Progenitor cell of endocrine pancreas (in vitro differentiated cells): Measurements from ENCODE around the gene DPH2. TPM values are rescaled to one million over a fixed set of nuclear protein-coding genes. Genes with fewer than 3 reads are reported as not detected.

Experiments
- DNase-seq: peaks from one replicate; pipeline ENCODE4 v3.0.0; 2021; ENCODE audit warnings: low spot score; ENCODE audit not compliant: unreplicated experiment
- H3K27ac Mint-ChIP-seq: 2 replicates; pipeline ENCODE4 v1.8.0; 2021; ENCODE audit warnings: mild to moderate bottlenecking, moderate library complexity, mixed read lengths
- H3K27me3 Mint-ChIP-seq: 2 replicates; pipeline ENCODE4 v1.8.0; 2021; ENCODE audit warnings: mixed read lengths
- H3K36me3 Mint-ChIP-seq: 2 replicates; pipeline ENCODE4 v1.8.0; 2022; ENCODE audit warnings: mixed read lengths; ENCODE audit not compliant: insufficient read depth
- H3K4me1 Mint-ChIP-seq: 2 replicates; pipeline ENCODE4 v1.8.0; 2021; ENCODE audit warnings: low read depth, mixed read lengths
- H3K4me3 Mint-ChIP-seq: 2 replicates; pipeline ENCODE4 v1.8.0; 2021; ENCODE audit warnings: low read depth, mild to moderate bottlenecking, moderate library complexity, mixed read lengths
- H3K9me3 Mint-ChIP-seq: 2 replicates; pipeline ENCODE4 v1.8.0; 2021; ENCODE audit warnings: low read depth, mixed read lengths
- total RNA-seq: library from RNA; stranded (reverse); gene quantifications from 2 replicates; pipeline ENCODE4 v1.2.1, GENCODE V29; 2021
- TF ChIP-seq, protein P1 (sequence below): fragments of 200-600 bp; sonication (generic); IDR thresholded peaks from one replicate; pipeline ENCODE4 v1.5.0; 2021; ENCODE audit warnings: antibody characterized with exemption, mild to moderate bottlenecking; ENCODE audit not compliant: unreplicated experiment

Gene DPH2
- total RNA-seq, 1 donor from 2014 or later = 25.4 TPM

DNA sequence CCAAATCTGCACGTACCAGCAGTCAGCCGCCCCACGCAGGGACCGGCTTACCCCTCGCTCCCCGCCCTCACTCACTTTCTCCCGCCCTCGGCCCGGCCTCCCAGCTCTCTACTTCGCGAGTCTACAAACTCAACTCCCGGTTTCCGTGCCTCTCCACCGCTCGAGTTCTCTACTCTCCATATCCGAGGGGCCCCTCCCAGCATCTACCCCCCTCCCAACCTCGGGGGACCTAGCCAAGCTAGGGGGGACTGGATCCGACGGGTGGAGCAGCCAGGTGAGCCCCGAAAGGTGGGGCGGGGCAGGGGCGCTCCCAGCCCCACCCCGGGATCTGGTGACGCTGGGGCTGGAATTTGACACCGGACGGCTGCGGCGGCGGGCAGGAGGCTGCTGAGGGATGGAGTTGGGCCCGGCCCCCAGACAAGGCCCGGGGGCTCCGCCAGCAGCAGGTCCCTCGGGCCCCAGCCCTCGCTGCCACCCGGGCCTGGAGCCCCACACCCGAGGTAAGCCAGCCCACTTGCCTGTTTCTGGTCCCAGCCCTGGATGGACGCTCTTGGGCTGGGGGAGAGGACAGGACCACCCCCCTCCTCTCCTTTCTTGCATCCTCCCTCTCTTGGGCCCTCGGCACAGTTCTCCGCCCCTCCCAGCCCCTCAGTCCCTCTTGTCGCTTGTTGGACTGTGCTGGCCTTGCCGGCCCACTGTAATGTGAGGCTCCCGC, 36.3 kb upstream of the DPH2 start, which contains the start of gene ARTN:
TSS of gene ARTN (plus strand) at position 416 of the 715 bp plus-strand sequence. CDS start 1,856 bp downstream, outside the sequence.
- Mint-ChIP-seq H3K27me3 (peaks cover 32% of the 10 kb centered on the region), H3K27ac (no peak within 1 kb of the TSS), H3K4me3 (peak within 1 kb of the TSS; percentile 70), H3K36me3 (no peaks in the 10 kb centered on the region), H3K9me3 (no peaks in the 10 kb centered on the region), H3K4me1 (peaks cover 6% of the 10 kb centered on the region)
- TF ChIP-seq, protein P1, sequence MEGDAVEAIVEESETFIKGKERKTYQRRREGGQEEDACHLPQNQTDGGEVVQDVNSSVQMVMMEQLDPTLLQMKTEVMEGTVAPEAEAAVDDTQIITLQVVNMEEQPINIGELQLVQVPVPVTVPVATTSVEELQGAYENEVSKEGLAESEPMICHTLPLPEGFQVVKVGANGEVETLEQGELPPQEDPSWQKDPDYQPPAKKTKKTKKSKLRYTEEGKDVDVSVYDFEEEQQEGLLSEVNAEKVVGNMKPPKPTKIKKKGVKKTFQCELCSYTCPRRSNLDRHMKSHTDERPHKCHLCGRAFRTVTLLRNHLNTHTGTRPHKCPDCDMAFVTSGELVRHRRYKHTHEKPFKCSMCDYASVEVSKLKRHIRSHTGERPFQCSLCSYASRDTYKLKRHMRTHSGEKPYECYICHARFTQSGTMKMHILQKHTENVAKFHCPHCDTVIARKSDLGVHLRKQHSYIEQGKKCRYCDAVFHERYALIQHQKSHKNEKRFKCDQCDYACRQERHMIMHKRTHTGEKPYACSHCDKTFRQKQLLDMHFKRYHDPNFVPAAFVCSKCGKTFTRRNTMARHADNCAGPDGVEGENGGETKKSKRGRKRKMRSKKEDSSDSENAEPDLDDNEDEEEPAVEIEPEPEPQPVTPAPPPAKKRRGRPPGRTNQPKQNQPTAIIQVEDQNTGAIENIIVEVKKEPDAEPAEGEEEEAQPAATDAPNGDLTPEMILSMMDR = no peak
- DNase-seq = peak; percentile 31

DNA sequence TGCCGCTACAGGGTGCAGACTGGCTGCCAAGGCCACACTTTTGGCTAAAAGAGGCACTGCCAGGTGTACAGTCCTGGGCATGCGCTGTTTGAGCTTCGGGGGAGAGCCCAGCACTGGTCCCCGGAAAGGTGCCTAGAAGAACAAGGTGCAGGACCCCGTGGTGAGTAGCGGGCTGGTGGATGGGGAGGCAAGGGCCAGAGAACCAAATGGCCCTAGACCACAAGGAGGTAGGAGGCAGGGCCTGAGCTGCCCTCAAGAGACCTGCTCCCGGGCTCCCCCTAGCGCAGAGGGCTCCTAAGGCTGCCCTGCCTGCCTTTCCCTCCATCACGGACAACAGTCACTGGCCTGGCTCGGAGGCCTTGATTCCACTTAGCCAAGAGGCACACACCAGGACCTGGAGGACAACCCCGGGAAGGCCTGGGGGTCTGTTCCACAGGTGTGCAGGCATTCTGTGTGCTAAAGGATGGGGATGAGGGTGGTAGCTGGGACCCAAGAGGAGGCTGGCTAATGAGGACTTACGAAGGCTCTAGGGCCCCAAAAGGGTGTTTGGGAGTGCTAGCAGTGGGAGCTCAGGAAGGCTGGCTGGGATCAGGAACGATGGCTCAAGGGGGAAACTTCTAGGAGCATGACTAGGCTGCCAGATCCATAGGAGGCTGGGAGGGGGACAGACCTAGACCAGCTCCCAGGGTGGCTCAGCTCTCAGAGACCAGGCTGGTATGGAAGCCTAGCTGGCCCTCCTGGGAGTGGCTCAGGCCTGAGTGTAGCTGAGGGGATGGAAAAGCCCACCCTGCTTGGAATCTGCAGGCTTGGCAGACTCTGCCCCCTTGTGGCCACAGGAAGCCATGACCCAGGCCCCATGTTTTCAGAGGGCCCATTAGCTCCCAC, 35.5 kb upstream of the DPH2 start:
- peak; percentile 67 for DNase-seq
- H3K9me3 Mint-ChIP-seq = no peaks in the 10 kb centered on the region
- peak overlapping the region; percentile 62 for H3K4me3 Mint-ChIP-seq
- H3K27me3 Mint-ChIP-seq = peaks cover 33% of the 10 kb centered on the region
- H3K36me3 Mint-ChIP-seq = no peaks in the 10 kb centered on the region
- TF ChIP-seq, protein P1 = peak; percentile 82
- peaks cover 6% of the 10 kb centered on the region for H3K4me1 Mint-ChIP-seq
- H3K27ac Mint-ChIP-seq = no peak overlapping the region

DNA sequence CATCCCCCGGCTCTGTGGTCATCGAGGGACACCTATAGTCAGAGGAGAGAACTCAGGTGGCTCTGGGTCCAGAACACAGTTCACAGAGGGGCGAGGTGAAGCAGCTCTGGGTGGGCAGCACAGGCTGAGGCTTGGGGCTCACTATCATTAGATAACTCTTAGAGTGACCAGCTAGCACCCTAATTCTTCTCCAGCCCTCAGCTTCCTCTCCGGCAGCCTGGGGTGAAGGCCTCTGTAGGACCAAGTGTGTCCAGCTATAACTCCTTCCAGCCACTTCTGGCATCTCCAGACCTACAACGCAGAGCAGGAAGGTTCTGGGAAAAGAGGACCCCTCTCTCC, 34.9 kb upstream of the DPH2 start:
- peaks cover 39% of the 10 kb centered on the region for H3K27me3 Mint-ChIP-seq
- no peaks in the 10 kb centered on the region for H3K36me3 Mint-ChIP-seq
- H3K9me3 Mint-ChIP-seq = no peaks in the 10 kb centered on the region
- H3K4me1 Mint-ChIP-seq = peaks cover 6% of the 10 kb centered on the region
- DNase-seq = no peak
- H3K27ac Mint-ChIP-seq = no peak overlapping the region
- H3K4me3 Mint-ChIP-seq = peak overlapping the region; percentile 29
- TF ChIP-seq, protein P1 = no peak

DNA sequence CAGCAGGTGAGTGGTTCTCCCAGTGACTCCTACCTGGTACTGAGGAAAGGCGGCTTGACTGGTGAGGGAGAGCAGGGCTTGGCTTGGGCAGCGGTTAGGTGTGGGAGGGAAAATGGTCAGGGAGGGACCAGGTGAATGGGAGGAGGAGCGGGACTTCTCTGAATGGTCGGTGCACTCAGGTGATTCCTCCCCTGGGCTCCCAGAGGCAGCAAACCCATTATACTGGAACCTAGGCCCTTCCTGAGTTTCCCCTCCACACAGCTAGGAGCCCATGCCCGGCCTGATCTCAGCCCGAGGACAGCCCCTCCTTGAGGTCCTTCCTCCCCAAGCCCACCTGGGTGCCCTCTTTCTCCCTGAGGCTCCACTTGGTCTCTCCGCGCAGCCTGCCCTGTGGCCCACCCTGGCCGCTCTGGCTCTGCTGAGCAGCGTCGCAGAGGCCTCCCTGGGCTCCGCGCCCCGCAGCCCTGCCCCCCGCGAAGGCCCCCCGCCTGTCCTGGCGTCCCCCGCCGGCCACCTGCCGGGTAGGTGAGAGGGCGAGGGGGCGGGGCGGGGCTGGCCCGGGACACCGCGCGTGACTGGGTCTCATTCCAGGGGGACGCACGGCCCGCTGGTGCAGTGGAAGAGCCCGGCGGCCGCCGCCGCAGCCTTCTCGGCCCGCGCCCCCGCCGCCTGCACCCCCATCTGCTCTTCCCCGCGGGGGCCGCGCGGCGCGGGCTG, 33.9 kb upstream of the DPH2 start:
- TF ChIP-seq, protein P1 = peak; percentile 7
- peak overlapping the region; percentile 57 for H3K27ac Mint-ChIP-seq
- peak; percentile 45 for DNase-seq

More for the DNA sequence above, 33.9 kb upstream of the DPH2 start:
- peak overlapping the region; percentile 55 for H3K4me3 Mint-ChIP-seq
- H3K4me1 Mint-ChIP-seq = peaks cover 6% of the 10 kb centered on the region
- no peaks in the 10 kb centered on the region for H3K9me3 Mint-ChIP-seq
- peaks cover 42% of the 10 kb centered on the region for H3K27me3 Mint-ChIP-seq
- no peaks in the 10 kb centered on the region for H3K36me3 Mint-ChIP-seq
